GM23248 (cell line): ENCODE measurements around the gene AFG3L2. TPM values are rescaled to one million over a fixed set of nuclear protein-coding genes. Genes with fewer than 3 reads are reported as not detected.

ENCODE experiments used
- DNase-seq: peaks from one replicate; pipeline ENCODE4 v3.0.0-alpha.2; 2015
- H2AFZ ChIP-seq: fragments of 200-600 bp; sonication (generic); 2 replicates; pipeline ENCODE4 v1.6.1; 2016; ENCODE audit warnings: antibody characterized with exemption
- H3F3A ChIP-seq: fragments of 200-600 bp; sonication (generic); 2 replicates; pipeline ENCODE4 v1.6.1; 2016; ENCODE audit warnings: mild to moderate bottlenecking, antibody characterized with exemption, mixed run types; ENCODE audit not compliant: insufficient read depth
- H3K27ac ChIP-seq: fragments of 200-600 bp; sonication (generic); 2 replicates; pipeline ENCODE4 v1.5.1; 2016; ENCODE audit warnings: mild to moderate bottlenecking
- H3K27me3 ChIP-seq: fragments of 200-600 bp; sonication (generic); replicated peaks from 2 replicates; pipeline ENCODE4 v1.6.1; 2016; ENCODE audit warnings: mild to moderate bottlenecking; ENCODE audit not compliant: insufficient read depth
- H3K36me3 ChIP-seq: fragments of 200-600 bp; sonication (generic); 2 replicates; pipeline ENCODE4 v1.6.1; 2016; ENCODE audit warnings: low read depth, mild to moderate bottlenecking
- H3K4me1 ChIP-seq: fragments of 200-600 bp; sonication (generic); 2 replicates; pipeline ENCODE4 v1.6.1; 2016; ENCODE audit warnings: mild to moderate bottlenecking; ENCODE audit not compliant: insufficient read depth
- H3K4me2 ChIP-seq: fragments of 200-600 bp; sonication (generic); one replicate; pipeline ENCODE4 v1.6.1; 2016; ENCODE audit warnings: mild to moderate bottlenecking; ENCODE audit not compliant: unreplicated experiment
- H3K4me3 ChIP-seq: fragments of 200-600 bp; sonication (generic); 2 replicates; pipeline ENCODE4 v1.5.1; 2016; ENCODE audit warnings: mild to moderate bottlenecking
- H3K79me2 ChIP-seq: fragments of 200-600 bp; sonication (generic); 2 replicates; pipeline ENCODE4 v1.6.1; 2016; ENCODE audit warnings: mild to moderate bottlenecking; ENCODE audit not compliant: insufficient read depth
- H3K9ac ChIP-seq: fragments of 200-600 bp; sonication (generic); 2 replicates; pipeline ENCODE4 v1.6.1; 2016; ENCODE audit warnings: mild to moderate bottlenecking
- H3K9me2 ChIP-seq: fragments of 200-600 bp; sonication (generic); 2 replicates; pipeline ENCODE4 v1.6.1; 2016; ENCODE audit warnings: mixed run types, mild to moderate bottlenecking, moderate library complexity; ENCODE audit not compliant: insufficient read depth
- H3K9me3 ChIP-seq: fragments of 200-600 bp; sonication (generic); one replicate; pipeline ENCODE4 v1.6.1; 2017; ENCODE audit warnings: low read depth
- H4K20me1 ChIP-seq: fragments of 200-600 bp; sonication (generic); 2 replicates; pipeline ENCODE4 v1.6.0; 2016; ENCODE audit not compliant: insufficient read depth
- EZH2 ChIP-seq: fragments of 200-600 bp; sonication (generic); IDR thresholded peaks from 2 replicates; pipeline ENCODE4 v1.6.1; 2018; ENCODE audit warnings: antibody characterized with exemption, mild to moderate bottlenecking; ENCODE audit not compliant: insufficient read depth, poor library complexity, severe bottlenecking
- EZH2phosphoT487 ChIP-seq: fragments of 200-600 bp; sonication (generic); IDR thresholded peaks from 2 replicates; pipeline ENCODE4 v1.6.1; 2018; ENCODE audit warnings: antibody characterized with exemption, moderate library complexity, mild to moderate bottlenecking, low read depth; ENCODE audit not compliant: insufficient read depth
- WGBS, 2 experiments: methylation state at CpG; one replicate each; pipeline ENCODE4 v1.1.6; 2015 to 2017; ENCODE audit warnings: low lambda C conversion rate in 2 of 2, low coverage in 1 of 2; ENCODE audit errors: missing lambda C conversion rate in 2 of 2; 5-methylcytosine and 5-hydroxymethylcytosine counted together
- in situ Hi-C: fragments of 300-500 bp; cut with MboI; formaldehyde crosslinking; loops from 2 replicates; pipeline ENCODE4 v1.15.0; 2020
- polyA plus RNA-seq: library from polyadenylated mRNA; unstranded; fragments of >200 nt; fragmentation: Nextera tagmentation; extraction: Ambion mirVana; gene quantifications from 2 replicates; pipeline ENCODE4 v1.2.1, GENCODE V29; 2016
- total RNA-seq: library from RNA; depleted of rRNA; stranded (reverse); fragments of >200 nt; shearing (Covaris generic); gene quantifications from 2 replicates; pipeline ENCODE4 v1.2.3, GENCODE V29; 2014; rRNA removed

AFG3L2 gene
- total RNA-seq (40.6 and 52.2 TPM in 2 replicates), polyA plus RNA-seq (26.8 and 28.1 TPM in 2 replicates)

DNA sequence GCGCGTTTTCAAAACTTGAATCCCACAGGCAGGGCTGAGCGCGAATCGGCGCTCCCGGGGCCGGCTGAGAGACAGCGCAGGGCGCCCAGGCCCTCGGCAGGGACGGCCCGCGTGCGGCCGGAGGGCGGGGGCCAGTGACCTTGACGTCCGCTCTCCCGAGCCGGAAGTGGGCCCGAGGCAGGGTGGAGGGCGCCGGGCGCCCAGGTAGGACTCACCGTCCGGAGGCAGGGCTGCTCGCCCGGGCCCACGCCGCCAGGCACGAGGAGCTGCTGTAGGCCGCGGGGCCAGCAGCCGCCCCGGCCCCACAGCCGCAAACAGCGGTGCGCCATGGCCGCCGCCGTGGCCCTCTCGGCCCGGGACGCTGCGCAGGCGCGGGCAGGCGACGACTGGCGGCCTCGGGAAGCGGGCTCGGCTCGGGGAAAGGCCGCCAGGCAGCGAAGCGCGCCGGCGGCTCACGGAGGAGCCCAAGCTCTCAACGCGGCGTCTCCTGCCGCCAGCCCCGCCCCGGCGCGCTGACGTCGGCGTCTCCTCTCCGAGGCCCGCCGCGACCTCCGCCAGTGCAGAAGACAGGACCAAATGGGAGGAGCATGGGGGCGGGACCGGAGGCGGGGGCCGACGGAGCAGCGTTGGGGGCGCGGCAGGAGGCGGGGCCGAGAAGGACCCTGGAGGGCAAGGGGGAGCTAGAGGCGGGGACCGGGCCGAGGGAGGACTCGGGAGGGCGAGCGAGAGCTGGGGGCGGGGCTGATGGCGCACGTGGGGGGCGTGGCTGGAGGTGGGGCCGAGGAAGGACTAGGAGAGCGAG is at the start of gene AFG3L2:
Gene AFG3L2 (minus strand): TSS at position 474 of the 802 bp plus-strand sequence. CDS start 145 bp downstream, at position 329.
- H3K9me3 ChIP-seq = no peaks in the 10 kb centered on the region
- DNase-seq = peak; percentile 77
- in situ Hi-C loops = loop anchor here (25.0 kb wide), 1 partner anchor 560 kb away; the partner anchor contains the start of gene SEH1L
- peak within 1 kb of the TSS; percentile 92 for H3K4me2 ChIP-seq
- H3K4me1 ChIP-seq = peaks cover 10% of the 10 kb centered on the region; the same call in 1 of the 2 replicates
- no peaks in the 10 kb centered on the region for H3K27me3 ChIP-seq
- no peaks in the 10 kb centered on the region for H3K36me3 ChIP-seq
- peak within 1 kb of the TSS; percentile 91 for H3K9ac ChIP-seq
- 0 out of 2 replicates have a peak, but pooled peaks cover 5% of the 10 kb centered on the region for H4K20me1 ChIP-seq
- peaks cover 45% of the 10 kb centered on the region for H3K79me2 ChIP-seq
- H3K9me2 ChIP-seq = no peaks in the 10 kb centered on the region
- H3K4me3 ChIP-seq = peak within 1 kb of the TSS; percentile 87
- peaks cover 11% of the 10 kb centered on the region; the same call in 1 of the 2 replicates for H3F3A ChIP-seq
- peak within 1 kb of the TSS; percentile 92 for H3K27ac ChIP-seq
- WGBS, 2 experiments = 0 to 1% methylated on average over 58 to 75 of the region's 100 CpGs
- peak within 1 kb of the TSS; percentile 97 for H2AFZ ChIP-seq
- TF ChIP-seq EZH2 (no peak), EZH2phosphoT487 (no peak)

DNA sequence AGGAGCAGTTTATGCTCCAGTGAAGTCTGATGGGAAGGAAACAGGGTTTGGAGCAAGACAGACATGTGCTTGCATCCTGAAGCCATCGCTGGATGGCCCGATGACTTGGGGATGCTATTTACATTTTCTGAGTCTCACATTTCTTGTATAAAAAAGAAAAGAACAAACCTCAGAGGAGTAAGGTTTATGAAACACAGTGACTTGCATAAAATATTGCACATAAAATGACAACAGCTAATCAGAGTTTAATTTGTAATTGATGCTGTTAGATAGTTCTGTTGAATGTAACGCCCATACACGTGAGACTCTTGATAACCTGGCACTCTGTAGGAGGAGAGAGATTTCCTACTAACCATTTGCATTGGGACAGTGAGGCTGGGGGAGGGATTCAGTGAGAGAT is 47.2 kb upstream of the AFG3L2 start:
- H3K4me1 ChIP-seq = no peaks in the 10 kb centered on the region
- H3K79me2 ChIP-seq = no peaks in the 10 kb centered on the region
- no peaks in the 10 kb centered on the region for H3K27me3 ChIP-seq
- H3K4me3 ChIP-seq = no peak overlapping the region
- no peak overlapping the region for H3K9ac ChIP-seq
- no peak overlapping the region for H3K4me2 ChIP-seq
- WGBS, 2 experiments = 96 to 98% methylated on average over 4 of the region's 4 CpGs
- H3K9me2 ChIP-seq = no peaks in the 10 kb centered on the region
- H3K9me3 ChIP-seq = no peaks in the 10 kb centered on the region
- in situ Hi-C loops = no loop called here
- H2AFZ ChIP-seq = no peak overlapping the region
- no peaks in the 10 kb centered on the region for H3F3A ChIP-seq
- no peak overlapping the region for H3K27ac ChIP-seq
- TF ChIP-seq EZH2phosphoT487 (no peak), EZH2 (no peak)
- DNase-seq = no peak
- H3K36me3 ChIP-seq = peaks cover 10% of the 10 kb centered on the region
- no peaks in the 10 kb centered on the region for H4K20me1 ChIP-seq

DNA sequence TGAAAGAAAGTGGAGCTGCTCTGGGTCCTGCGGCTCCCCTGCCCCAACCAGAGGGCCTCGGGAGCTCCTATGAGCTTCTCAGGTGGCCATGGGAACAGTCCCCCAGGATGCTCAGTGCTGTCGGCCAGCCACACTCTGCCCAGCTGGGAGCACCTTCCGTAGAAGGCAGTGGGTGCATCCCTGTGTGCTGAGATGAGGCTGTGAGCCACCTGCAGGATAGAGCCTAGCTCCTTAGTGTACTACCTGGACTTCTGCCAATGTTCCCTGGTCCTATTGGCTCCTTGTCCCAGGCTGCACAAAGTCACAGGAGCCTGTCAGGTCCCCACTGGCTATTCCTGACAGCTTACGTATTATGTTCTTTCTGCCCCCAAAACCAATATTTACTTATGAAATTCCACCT is 46.8 kb upstream of the AFG3L2 start:
- Histone ChIP-seq H3K36me3 (peaks cover 10% of the 10 kb centered on the region), H3K27ac (no peak overlapping the region), H3K79me2 (peaks cover 1% of the 10 kb centered on the region; the same call in 1 of the 2 replicates), H3K9me2 (no peaks in the 10 kb centered on the region), H3K27me3 (no peaks in the 10 kb centered on the region), H3K4me2 (no peak overlapping the region), H4K20me1 (no peaks in the 10 kb centered on the region), H3F3A (no peaks in the 10 kb centered on the region), H3K4me3 (no peak overlapping the region), H3K4me1 (no peaks in the 10 kb centered on the region), H3K9me3 (no peaks in the 10 kb centered on the region), H3K9ac (no peak overlapping the region), H2AFZ (no peak overlapping the region)
- TF ChIP-seq EZH2phosphoT487 (no peak), EZH2 (no peak)
- in situ Hi-C loops = no loop called here
- DNase-seq = no peak
- WGBS, 2 experiments = 89 to 94% methylated on average over 5 of the region's 5 CpGs

DNA sequence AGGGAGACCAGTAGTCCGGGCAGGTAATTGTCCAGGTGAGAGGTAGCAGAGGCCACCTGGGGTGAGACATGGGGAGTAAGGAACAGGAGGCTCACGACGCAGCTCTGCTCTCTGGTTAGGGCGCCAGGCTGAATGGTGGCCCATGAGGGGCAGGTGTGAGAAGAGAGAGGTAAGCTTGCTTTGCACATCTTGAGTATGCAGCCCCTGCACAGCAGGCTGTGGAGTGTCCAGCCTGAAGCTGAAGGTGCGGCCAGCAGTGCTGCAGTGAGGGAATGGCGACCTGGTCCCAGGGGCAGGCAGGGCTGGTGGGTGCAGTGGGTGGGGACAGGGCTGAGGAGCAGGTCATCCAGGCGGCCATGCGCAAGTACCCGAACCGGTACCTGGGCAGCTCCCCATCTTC is 46.4 kb upstream of the AFG3L2 start:
- no peak overlapping the region for H3K4me2 ChIP-seq
- in situ Hi-C loops = no loop called here
- no peak overlapping the region for H3K9ac ChIP-seq
- no peaks in the 10 kb centered on the region for H3K4me1 ChIP-seq
- H3K9me3 ChIP-seq = no peaks in the 10 kb centered on the region
- H3K36me3 ChIP-seq = peaks cover 10% of the 10 kb centered on the region
- H3K27me3 ChIP-seq = no peaks in the 10 kb centered on the region
- no peaks in the 10 kb centered on the region for H3F3A ChIP-seq
- H3K9me2 ChIP-seq = no peaks in the 10 kb centered on the region
- H3K79me2 ChIP-seq = peaks cover 5% of the 10 kb centered on the region
- no peak overlapping the region for H3K27ac ChIP-seq
- DNase-seq = no peak
- H4K20me1 ChIP-seq = no peaks in the 10 kb centered on the region
- H2AFZ ChIP-seq = no peak overlapping the region
- no peak overlapping the region for H3K4me3 ChIP-seq
- WGBS, 2 experiments = 97 to 100% methylated on average over 10 of the region's 10 CpGs
- no peak for TF ChIP-seq EZH2
- TF ChIP-seq EZH2phosphoT487 = no peak
